Central memory CD4-positive, alpha-beta T cell (primary cell): Measurements from ENCODE around the gene HOXA13.

Experiments used
- DNase-seq: peaks from one replicate; pipeline ENCODE4 v3.0.0; 2022

HOXA13 gene

DNA sequence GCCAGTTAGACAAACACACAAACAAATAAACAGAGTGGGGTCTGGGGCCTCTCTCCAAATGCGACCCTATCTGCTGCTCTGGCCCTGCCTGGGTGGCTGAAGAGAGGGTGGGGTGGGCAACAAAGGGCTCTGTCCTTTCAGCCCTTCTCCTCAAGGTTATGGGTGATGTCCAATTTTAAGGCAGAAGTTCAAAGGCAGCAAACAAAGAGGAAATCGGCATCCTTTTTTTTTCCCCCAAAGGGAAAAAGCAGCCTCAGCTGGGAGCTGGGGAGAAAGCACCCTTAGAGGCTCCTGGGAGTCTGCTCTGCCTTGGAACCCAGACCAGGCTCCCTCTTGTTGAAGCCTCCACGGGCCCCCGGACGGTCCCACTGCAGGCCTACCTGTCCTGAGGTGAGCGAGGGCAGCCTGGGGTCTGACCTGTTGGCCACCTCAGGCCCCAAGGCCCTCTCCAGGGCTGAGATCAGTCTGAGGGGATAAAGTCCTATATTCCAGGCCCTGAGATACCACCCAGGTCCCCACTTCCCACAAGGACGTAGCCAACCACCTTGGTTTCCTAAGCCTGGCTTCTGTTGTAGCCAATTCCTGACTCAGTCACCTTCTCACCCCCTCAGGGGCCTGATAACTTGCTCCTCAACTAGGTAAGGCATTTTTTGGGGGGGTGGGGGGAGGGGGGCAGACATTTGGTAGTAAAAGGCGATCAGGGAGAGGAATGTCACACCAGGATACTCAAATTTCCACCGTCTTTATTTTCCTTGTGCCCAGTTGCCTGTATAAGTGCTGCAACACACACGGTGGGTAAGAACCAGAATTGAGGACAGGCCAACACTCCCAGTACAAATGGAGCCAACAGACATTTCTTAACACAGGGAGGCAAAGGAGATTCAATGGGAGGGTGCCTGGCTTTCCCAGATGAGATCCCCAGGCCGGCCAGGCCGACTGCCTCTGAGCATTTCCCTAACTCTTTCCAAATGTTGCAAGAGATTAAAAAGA is 19.2 kb downstream of the HOXA13 start:
- no peak for DNase-seq

GRCh38 chr7:27179503-27180430 is 20.1 kb downstream of the HOXA13 start:
- DNase-seq = no peak

DNA sequence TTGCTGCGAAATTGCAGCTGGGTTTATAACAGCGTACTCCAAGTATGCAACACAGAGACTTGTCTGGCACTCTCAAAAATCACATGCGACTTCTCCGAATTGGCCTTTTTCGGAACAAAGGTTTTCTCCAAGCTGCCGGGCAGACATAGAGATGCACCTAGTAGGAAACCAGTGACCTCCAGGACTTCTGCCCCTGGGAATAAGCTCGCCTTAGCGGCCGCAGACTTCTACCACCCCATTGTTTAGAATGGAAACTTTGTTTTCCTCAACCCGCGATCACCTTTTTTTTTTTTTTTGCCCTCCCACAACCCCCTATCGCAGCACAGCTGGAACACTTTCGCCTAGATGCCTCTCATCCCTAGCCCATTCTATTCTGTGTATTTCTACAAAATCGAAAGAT is 20.9 kb downstream of the HOXA13 start:
- DNase-seq = no peak

- DNase-seq = no peak
Measured at GRCh38 chr7:27178366-27178765, 21.5 kb downstream of the HOXA13 start.

- no peak for DNase-seq
Measured at GRCh38 chr7:27177795-27178320, 22.0 kb downstream of the HOXA13 start.

DNA sequence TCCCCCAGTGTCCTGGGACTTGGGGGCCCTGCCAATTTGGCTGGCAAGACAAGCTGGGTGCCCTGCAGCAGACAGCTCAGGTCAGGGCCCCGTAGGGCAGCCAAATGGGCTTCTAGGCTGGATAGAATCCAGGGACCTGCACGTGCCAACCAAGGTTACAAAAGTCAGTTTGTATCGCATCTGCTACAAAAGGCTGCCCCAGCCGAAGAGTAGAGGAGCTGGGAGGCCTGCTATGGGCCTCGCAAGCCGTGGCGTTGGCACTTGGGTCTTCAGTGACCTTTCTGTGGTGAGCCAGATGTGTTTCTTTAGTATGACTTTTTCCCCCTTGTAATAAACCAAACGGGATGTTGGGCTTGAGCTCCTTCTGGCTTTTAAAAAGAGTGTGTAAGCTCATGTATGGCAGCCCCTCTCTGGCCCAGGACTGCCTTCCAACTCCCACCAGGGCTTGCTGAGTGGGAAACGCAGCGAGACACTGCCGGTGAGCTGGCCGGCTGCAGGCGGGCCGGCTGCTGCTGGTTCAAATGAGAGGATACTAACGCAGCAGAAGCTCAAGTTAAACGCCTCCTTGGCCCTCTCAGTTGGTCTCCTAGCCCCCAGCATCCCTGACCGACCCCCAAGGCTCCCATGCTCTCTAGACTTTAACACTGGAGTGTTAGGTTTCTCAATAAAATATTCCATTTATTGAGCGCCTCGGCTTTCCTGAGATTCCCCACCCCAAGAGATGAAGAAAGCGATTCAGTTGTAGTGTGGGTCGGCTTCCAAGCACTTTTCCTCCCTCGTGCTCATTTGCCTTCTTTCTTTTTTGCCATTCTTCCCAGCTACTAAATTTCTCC is 22.7 kb downstream of the HOXA13 start:
- no peak for DNase-seq

GRCh38 chr7:27176524-27176845 is 23.4 kb downstream of the HOXA13 start:
- no peak for DNase-seq

DNA sequence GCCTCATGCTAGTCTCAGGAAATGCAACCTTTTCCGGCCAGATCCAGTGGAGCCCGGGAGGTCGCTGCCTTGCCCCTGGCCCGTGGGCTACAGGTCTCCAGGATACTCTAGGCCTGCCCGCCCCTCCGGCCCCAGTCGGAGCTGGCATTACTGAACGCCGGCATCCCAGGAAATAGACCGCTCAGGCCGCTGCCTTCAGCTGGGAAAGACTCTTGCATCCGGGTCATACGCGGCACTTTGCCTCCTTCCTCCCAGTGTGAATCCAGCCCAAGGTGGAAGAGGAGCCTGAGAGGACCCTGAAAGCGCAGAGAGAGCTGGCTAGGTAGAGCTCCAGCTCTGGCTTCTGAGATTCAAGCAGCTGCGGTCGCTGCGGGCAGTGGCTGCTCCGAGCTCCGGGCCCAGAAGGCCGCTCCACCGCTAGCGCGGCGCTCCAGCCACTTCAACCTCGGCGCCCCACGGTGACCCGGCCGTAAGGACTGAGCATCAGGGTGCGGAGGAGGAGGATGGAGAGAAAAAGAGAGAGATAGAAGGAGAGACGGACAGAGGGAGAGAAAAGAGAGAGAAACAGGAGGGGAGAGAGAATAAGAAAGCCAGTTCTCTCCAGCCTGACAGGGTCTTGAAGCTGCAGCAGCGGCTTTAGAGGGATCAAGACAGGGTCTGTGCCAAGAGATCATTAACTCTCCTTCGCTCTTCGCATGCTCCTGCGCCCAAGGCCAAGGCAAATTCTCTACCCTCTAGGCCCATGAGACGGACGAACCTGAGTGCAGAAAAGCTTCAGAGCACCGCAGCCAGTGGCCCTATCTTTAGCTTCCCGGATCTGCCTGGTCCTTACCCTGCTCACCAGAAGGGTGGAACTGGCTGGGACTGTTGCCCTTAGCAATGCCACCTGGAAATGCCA is 24.0 kb downstream of the HOXA13 start:
- no peak for DNase-seq

- no peak for DNase-seq
Measured at GRCh38 chr7:27174874-27175625, 24.8 kb downstream of the HOXA13 start.

GRCh38 chr7:27173956-27174873 is 25.7 kb downstream of the HOXA13 start, which contains the start of gene HOXA10:
HOXA10 (minus strand) TSS chr7:27174320; CDS start chr7:27174306, 14 bp downstream.
- DNase-seq = no peak

GRCh38 chr7:27173511-27173955 is 26.4 kb downstream of the HOXA13 start:
- DNase-seq = no peak

GRCh38 chr7:27172823-27173510 is 26.9 kb downstream of the HOXA13 start:
- no peak for DNase-seq

GRCh38 chr7:27172315-27172774 is 27.5 kb downstream of the HOXA13 start:
- DNase-seq = no peak

- no peak for DNase-seq
Measured at GRCh38 chr7:27171637-27172314, 28.1 kb downstream of the HOXA13 start.

- no peak for DNase-seq
Measured at GRCh38 chr7:27171325-27171636, 28.6 kb downstream of the HOXA13 start.

GRCh38 chr7:27170426-27171324 is 29.2 kb downstream of the HOXA13 start:
- no peak for DNase-seq
